Motor neuron (in vitro differentiated cells): ENCODE measurements around the gene TOP3B. TPM values are rescaled to one million over a fixed set of nuclear protein-coding genes. Genes with fewer than 3 reads are reported as not detected.

ENCODE experiments used
- ATAC-seq, 8 experiments: fragments of 200-7000 bp; cut with Tn5 transposase; replicated peaks in 6 of 8; 2 replicates each; pipeline ENCODE4 v1.8.0; 2021; ENCODE audit warnings: mild to moderate bottlenecking in 8 of 8, moderate library complexity in 8 of 8
- H3K27ac ChIP-seq, 2 donors: fragments of 250-450 bp; sonication (Bioruptor Pico); 2 replicates each; pipeline ENCODE4 v1.9.0; 2021; ENCODE audit warnings: antibody characterized with exemption in 2 of 2, mild to moderate bottlenecking in 2 of 2, moderate library complexity in 1 of 2
- H3K4me1 ChIP-seq, 2 donors: fragments of 250-450 bp; sonication (Bioruptor Pico); replicated peaks in 1 of 2; 2 replicates each; pipeline ENCODE4 v1.6.1; 2021; ENCODE audit warnings: antibody characterized with exemption in 2 of 2, mild to moderate bottlenecking in 2 of 2, moderate library complexity in 1 of 2
- H3K4me3 ChIP-seq, 5 donors: fragments of 250-450 bp; sonication (Bioruptor Pico); 2 replicates each; pipeline ENCODE4 v1.9.0; 2021; ENCODE audit warnings: antibody characterized with exemption in 5 of 5, mild to moderate bottlenecking in 5 of 5, moderate library complexity in 4 of 5
- WGBS, 10 experiments: fragments of 450-650 bp; shearing (Covaris generic); methylation state at CpG; one replicate each; pipeline ENCODE4 v1.0.0; 2022; 5-methylcytosine and 5-hydroxymethylcytosine counted together
- in situ Hi-C, 9 experiments: fragments of 400-800 bp; cut with MboI; loops; one replicate each; pipeline ENCODE4 v1.15.0; 2021; ENCODE audit warnings: low sequenced_read_pairs in 9 of 9, low pct_unique_long_range_greater_than_20kb in 2 of 9; ENCODE audit not compliant: unreplicated experiment in 9 of 9
- total RNA-seq, 8 experiments: library from RNA; unstranded; fragments of 300-600 nt; gene quantifications; 2 replicates each; pipeline versions ENCODE4 v1.2.3 to v1.2.4, GENCODE V29; 2022

The TOP3B gene
- total RNA-seq, 8 experiments from 2014 or later: 8.7 to 46.8 (median 20.5) TPM

DNA sequence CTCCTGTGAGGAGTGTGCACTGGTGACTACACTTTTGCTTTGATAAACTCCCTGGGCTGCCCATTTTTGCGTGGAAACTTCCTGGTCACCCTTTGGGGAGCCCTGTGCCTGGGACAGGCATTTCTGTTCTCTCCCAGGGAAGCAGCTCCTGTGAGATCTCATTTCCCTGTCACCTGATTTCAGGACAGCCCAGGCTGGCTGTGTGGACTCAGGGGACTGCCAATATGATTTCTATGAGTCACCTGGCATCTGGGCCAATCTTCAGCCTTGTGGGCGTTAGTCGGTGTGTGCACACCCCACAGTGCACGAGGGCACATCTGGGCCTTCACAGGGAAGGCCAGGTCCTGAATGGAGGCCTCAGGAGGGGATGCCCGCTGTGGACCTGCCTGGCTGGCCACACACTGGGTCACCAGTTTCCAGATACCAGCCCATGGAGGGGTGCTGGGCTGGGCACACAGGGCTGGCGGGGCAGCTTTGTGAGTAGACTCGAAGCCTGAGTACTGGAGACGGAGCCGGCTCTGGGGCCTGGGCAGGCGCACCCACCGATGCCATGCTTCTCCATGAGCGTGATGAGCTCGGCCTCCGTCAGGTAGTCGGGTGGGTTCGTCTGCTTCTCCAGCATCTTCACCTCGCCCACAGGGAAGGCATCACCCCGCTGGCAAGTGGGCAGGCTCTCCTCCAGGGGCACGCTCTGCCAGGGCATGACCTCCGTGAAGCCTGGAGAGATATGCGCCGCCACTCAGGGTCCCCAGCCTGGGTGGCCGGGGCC, 20.5 kb downstream of the TOP3B start:
- 8 to 100% (median 84%) methylated on average over 2 to 5 of the region's 23 CpGs; no CpG with 5 or more reads in 4 of the 10 experiments for WGBS, 10 experiments
- peak in 6 of 8 experiments; percentile 5 to 59 (median 17) for ATAC-seq
- Histone ChIP-seq H3K4me1 (no peaks in the 10 kb centered on the region), H3K27ac (peak overlapping the region; percentile 33 to 44), H3K4me3 (no peak overlapping the region)
- in situ Hi-C loops: no loop called here

GRCh38 chr22:21961127-21961867, 21.3 kb downstream of the TOP3B start:
- Histone ChIP-seq H3K4me1 (no peaks in the 10 kb centered on the region), H3K27ac (peak overlapping the region; percentile 22 to 49), H3K4me3 (no peak overlapping the region)
- in situ Hi-C loops: no loop called here
- 80 to 100% (median 95%) methylated on average over 1 to 7 of the region's 18 CpGs; no CpG with 5 or more reads in 7 of the 10 experiments for WGBS, 10 experiments
- ATAC-seq: peak in 1 of 8 experiments; percentile 3

GRCh38 chr22:21960200-21961126, 22.1 kb downstream of the TOP3B start:
- WGBS, 10 experiments: 92 to 93% methylated on average over 6 to 10 of the region's 24 CpGs; no CpG with 5 or more reads in 8 of the 10 experiments
- ATAC-seq: peak in 2 of 8 experiments; percentile 6 to 10
- H3K27ac ChIP-seq: peak overlapping the region; percentile 22 to 59
- H3K4me3 ChIP-seq: no peak overlapping the region
- no peaks in the 10 kb centered on the region for H3K4me1 ChIP-seq
- in situ Hi-C loops: no loop called here

DNA sequence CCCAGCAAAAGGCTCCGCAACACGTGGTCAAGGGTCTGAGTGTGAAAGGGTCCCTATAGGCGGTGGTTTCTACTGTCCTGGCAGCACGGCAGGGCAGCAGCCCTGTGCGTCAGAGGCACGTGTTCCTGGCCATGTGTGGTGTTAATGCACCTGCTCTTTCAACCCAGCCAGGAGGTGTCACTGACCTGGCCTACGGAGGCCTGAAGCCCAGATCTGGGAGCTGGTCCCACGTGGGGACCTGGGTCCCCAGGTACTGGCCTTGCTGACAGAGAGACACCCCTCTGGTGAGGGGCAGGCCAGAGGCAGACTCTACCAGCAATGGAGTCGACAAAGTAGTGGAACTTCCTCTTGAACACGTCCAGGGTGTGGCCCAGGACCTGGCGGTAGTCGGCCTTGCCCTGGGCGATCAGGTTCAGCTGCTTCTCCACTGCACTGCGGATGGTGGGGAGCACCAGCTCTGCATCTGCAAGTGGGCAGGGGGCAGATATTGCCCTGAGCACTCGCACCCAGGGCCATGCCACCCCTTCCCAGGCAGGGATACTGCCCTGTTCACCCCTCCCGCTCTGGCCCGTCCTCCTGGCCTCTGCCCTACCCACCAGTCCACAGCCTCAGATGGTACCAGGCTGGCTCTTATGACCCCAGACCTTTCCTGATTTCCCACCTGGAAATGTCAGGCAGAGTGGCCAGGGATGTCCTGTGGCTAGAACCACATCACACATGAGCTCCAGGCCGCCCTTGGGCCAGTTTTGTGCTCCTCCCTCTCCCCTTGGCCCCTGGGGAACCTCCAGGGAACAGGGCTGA, 23.1 kb downstream of the TOP3B start:
- in situ Hi-C loops: no loop called here
- no peak overlapping the region for H3K4me3 ChIP-seq
- H3K27ac ChIP-seq: peak overlapping the region; percentile 39 to 59
- H3K4me1 ChIP-seq: no peaks in the 10 kb centered on the region
- 80% methylated on average over 1 of the region's 18 CpGs; no CpG with 5 or more reads in 8 of the 10 experiments for whole genome bisulfite sequencing, 10 experiments
- ATAC-seq: peak in 3 of 8 experiments; percentile 5 to 9 (median 8)

DNA sequence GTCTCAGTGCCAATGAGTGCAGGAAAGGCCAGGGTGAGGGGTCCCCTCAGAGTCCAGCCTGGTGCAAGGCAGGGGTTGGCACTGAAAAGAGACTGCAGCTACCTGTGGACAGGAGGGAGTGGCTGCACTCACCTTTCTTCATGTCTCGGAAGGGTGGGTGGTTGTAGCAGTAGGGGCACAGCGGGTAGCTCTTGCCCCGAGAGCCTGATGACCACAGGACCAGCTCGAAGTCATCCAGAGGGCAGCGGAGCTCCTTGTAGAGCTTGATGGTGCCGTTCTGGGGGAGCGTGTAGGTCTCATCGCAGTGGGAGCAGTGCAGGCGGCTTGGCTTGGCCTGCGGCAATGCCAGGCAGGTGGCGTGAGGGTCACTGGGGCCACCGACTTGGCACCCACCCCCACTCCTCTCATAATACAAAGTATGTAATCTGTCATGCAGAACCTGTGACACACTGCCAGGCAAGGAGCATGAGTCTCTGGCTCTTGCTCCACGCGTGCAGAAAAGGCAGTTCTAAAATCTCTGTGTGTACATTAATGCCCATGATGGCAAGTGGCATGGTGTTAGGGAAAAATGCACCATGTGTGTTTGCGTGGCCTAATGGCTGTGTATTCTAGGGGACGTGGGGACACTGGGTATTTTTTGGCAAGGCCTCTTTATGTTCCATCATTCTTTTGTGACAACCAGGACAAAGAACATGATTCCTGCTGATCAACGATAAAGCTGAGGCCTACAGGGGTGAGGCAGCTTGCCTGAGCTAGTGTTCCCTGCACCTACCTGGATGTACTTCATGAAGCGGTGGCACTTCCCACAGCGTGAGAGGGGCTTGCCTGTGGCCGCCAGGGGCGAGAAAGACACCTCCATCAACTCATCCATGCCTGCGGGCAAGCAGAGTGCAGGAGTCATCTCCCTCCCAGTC, 24.0 kb downstream of the TOP3B start:
- ATAC-seq: peak in 2 of 8 experiments; percentile 1 to 2
- no peak overlapping the region for H3K4me3 ChIP-seq
- 82 to 100% (median 93%) methylated on average over 1 to 10 of the region's 22 CpGs; no CpG with 5 or more reads in 3 of the 10 experiments for WGBS, 10 experiments
- peak overlapping the region in 1 of 2 donors; percentile 5 for H3K27ac ChIP-seq
- no peaks in the 10 kb centered on the region for H3K4me1 ChIP-seq
- in situ Hi-C loops: no loop called here

DNA sequence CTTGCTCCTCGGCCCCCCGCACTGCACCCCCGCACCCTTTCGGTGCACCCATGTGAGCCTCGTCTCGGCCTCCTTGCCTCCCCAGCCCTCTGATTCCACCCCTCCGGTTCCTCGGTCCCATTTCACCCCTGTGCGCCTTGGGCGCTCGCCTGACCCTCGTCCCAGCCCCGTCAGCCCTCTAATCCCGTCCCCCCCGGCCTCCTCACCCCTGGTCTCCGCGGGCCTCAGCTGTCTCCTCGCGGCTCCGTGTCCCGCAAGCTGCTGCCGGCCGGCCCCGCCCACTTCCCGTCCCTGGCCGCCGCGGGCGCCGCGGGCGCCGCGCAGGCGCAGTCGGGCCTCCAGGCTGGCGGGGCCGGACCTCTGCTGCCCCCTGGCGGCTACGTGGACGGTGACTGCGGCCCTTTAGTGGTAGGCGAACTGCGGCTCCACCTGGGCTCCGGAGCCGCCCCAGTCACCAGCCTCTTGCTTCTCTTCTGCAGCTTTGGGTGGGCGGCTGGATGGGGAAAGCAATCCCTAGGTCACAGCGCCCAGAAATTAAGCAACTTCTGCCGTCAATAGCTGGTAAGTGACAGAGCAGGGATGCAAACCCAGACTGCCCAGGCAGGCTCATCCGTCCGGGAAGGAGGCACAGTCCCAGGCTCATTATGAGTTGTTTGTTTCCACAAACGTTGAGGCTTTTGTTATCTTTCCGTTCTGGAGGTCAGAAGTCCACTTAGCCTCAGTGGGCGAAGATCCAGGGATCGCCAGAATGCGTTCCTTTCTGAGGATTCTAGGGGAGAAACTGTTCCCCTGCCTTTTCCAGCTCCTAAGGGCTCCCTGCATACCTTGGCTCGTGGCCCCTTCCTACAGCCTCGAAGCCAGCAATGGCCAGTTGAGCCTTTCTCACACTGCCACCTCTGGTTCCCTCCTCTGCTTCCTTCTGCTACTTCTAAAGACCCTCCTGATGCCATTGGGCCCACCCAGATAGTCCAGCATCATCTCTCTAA, 29.7 kb downstream of the TOP3B start, which contains the start of gene PPM1F:
PPM1F (minus strand) TSS at position 263 of the 986 bp plus-strand sequence. CDS start 6,800 bp downstream, outside the sequence.
- H3K4me3 ChIP-seq: peak within 1 kb of the TSS; percentile 58 to 94 (median 78)
- ATAC-seq: peak; percentile 70 to 91 (median 84)
- peaks cover 7% of the 10 kb centered on the region in 2 donors for H3K4me1 ChIP-seq
- 15 to 90% (median 63%) methylated on average over 2 to 9 of the region's 58 CpGs; no CpG with 5 or more reads in 3 of the 10 experiments for WGBS, 10 experiments
- in situ Hi-C loops: no loop called here
- peak within 1 kb of the TSS; percentile 34 to 70 for H3K27ac ChIP-seq

GRCh38 chr22:21951931-21952465, 30.6 kb downstream of the TOP3B start:
- peak overlapping the region; percentile 58 to 94 (median 78) for H3K4me3 ChIP-seq
- H3K4me1 ChIP-seq: peaks cover 11 to 15% of the 10 kb centered on the region in 2 donors
- peak overlapping the region in 1 of 2 donors; percentile 70 for H3K27ac ChIP-seq
- WGBS, 10 experiments: 0 to 20% (median 4%) methylated on average over 1 to 5 of the region's 29 CpGs; no CpG with 5 or more reads in 5 of the 10 experiments
- in situ Hi-C loops: no loop called here
- peak; percentile 51 to 69 (median 64) for ATAC-seq

DNA sequence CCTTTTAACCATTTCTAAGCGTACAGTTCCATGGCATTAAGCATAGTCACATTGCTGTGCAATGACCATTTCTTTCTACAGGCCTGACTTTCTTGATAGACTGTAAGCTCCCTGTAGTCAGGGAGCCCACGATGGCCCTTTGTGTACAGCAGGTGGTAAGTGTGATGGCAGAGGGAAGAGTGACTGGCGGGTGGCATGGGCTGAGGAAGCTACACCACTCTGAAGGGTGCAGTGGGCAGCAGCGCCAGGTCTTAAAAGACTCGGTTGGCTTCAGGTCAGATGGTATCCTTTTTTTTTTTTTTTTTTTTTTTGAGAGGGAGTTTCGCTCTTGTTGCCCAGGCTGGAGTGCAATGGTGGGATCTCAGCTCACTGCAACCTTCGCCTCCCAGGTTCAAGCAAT, 31.5 kb downstream of the TOP3B start:
- H3K4me1 ChIP-seq: peaks cover 11 to 15% of the 10 kb centered on the region in 2 donors
- WGBS, 10 experiments: 88 to 100% (median 100%) methylated on average over 1 to 5 of the region's 7 CpGs; no CpG with 5 or more reads in 2 of the 10 experiments
- ATAC-seq: no peak
- no peak overlapping the region for H3K4me3 ChIP-seq
- in situ Hi-C loops: no loop called here
- H3K27ac ChIP-seq: peak overlapping the region in 1 of 2 donors; percentile 70

DNA sequence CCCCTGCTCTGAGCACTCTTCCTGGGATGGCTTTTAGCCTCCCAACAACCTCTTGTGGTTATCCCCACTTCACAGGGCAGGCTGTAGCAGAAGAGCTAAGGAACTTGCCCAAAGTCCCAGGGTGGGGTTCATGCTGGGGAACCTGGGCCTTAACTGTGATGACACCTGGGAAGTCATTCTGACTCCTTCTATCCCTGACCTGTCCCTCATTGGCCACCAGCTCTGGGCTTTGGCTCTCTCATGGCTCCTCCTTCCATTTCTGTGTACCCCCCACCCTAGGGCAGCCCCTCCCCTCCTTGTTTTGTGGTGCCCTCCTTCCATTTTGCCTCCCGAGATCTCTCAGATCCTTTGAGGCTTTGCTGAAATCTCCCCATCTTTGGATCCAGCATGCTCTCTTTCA, 32.6 kb downstream of the TOP3B start:
- in situ Hi-C loops: loop anchor here in 7 of 9 experiments (10.0 to 25.0 kb wide), 3 partner anchors 225 to 238 kb away; no protein-coding TSS in a partner anchor
- H3K27ac ChIP-seq: no peak overlapping the region
- H3K4me3 ChIP-seq: no peak overlapping the region
- ATAC-seq: no peak
- peaks cover 11 to 15% of the 10 kb centered on the region in 2 donors for H3K4me1 ChIP-seq
- WGBS, 10 experiments: 100% methylated on average over 1 of the region's 1 CpG; no CpG with 5 or more reads in 8 of the 10 experiments

GRCh38 chr22:21949569-21949918, 33.0 kb downstream of the TOP3B start:
- no peak overlapping the region for H3K4me3 ChIP-seq
- in situ Hi-C loops: loop anchor here in 7 of 9 experiments (10.0 to 25.0 kb wide), 3 partner anchors 225 to 237 kb away; no protein-coding TSS in a partner anchor
- 100% methylated on average over 1 of the region's 8 CpGs; no CpG with 5 or more reads in 8 of the 10 experiments for WGBS, 10 experiments
- H3K4me1 ChIP-seq: peaks cover 11 to 15% of the 10 kb centered on the region in 2 donors
- H3K27ac ChIP-seq: peak overlapping the region in 1 of 2 donors; percentile 21
- ATAC-seq: no peak
